Spinal cord (tissue), 10 donors: ENCODE results near the gene SH2D1B. TPM values are rescaled to one million over a fixed set of nuclear protein-coding genes. Genes with fewer than 3 reads are reported as not detected.

Experiments
- DNase-seq, 6 donors: peaks; one replicate each; pipeline versions ENCODE4 v3.0.0 to v3.0.0-alpha.2; 2013 to 2015; ENCODE audit warnings: low spot score in 6 of 6, low read depth in 4 of 6
- H3K27ac ChIP-seq: one replicate; pipeline ENCODE4 v1.5.1; 2013; ENCODE audit warnings: low read depth, low read length, control low read depth
- H3K27me3 ChIP-seq: one replicate; pipeline ENCODE4 v1.6.1; 2013; ENCODE audit warnings: low read length; ENCODE audit not compliant: control insufficient read depth, insufficient read depth
- H3K36me3 ChIP-seq: one replicate; pipeline ENCODE4 v1.6.1; 2013; ENCODE audit warnings: low read length; ENCODE audit not compliant: control insufficient read depth, insufficient read depth
- H3K4me1 ChIP-seq: one replicate; pipeline ENCODE4 v1.6.1; 2013; ENCODE audit warnings: low read length; ENCODE audit not compliant: control insufficient read depth, insufficient read depth
- H3K4me3 ChIP-seq: one replicate; pipeline ENCODE4 v1.5.1; 2013; ENCODE audit warnings: low read depth, low read length, control low read depth
- H3K9me3 ChIP-seq: one replicate; pipeline ENCODE4 v1.6.1; 2013; ENCODE audit warnings: low read length; ENCODE audit not compliant: control insufficient read depth, insufficient read depth
- WGBS: methylation state at CpG from one replicate; pipeline ENCODE4 v1.1.5; 2013; ENCODE audit warnings: missing lambda C conversion rate; ENCODE audit not compliant: insufficient coverage; 5-methylcytosine and 5-hydroxymethylcytosine counted together
- polyA plus RNA-seq, 2 donors: library from polyadenylated mRNA; unstranded; fragments of 120-200 nt; gene quantifications; one replicate each; pipeline ENCODE4 v1.2.1, GENCODE V29; 2013; ENCODE audit not compliant: insufficient read length in 2 of 2
- total RNA-seq, 2 donors: library from RNA; depleted of rRNA in 1 of 2; stranded (reverse); fragments of 120-200 nt in 1 of 2; fragments of >200 nt in 1 of 2; gene quantifications; one replicate each; pipeline versions ENCODE4 v1.2.3 to v1.2.4, GENCODE V29; 2013 to 2014
- donor health status: healthy.

SH2D1B gene
- total and polyA plus RNA-seq, 4 donors: 0.10 to 0.17 TPM; not detected in 2

GRCh38 chr1:162389971-162390370 is 22.0 kb downstream of the SH2D1B start:
- H3K27me3 ChIP-seq: no peaks in the 10 kb centered on the region
- H3K27ac ChIP-seq: no peak overlapping the region
- DNase-seq: no peak
- peaks cover 30% of the 10 kb centered on the region for H3K4me1 ChIP-seq
- H3K36me3 ChIP-seq: peaks cover 3% of the 10 kb centered on the region
- no peaks in the 10 kb centered on the region for H3K9me3 ChIP-seq
- 85% methylated on average over 6 of the region's 9 CpGs for WGBS
- no peak overlapping the region for H3K4me3 ChIP-seq

- Histone ChIP-seq H3K36me3 (peaks cover 11% of the 10 kb centered on the region), H3K27ac (no peak overlapping the region), H3K4me1 (peaks cover 31% of the 10 kb centered on the region), H3K9me3 (no peaks in the 10 kb centered on the region), H3K27me3 (no peaks in the 10 kb centered on the region), H3K4me3 (no peak overlapping the region)
- DNase-seq: peak in 2 of 6 donors; percentile 29 to 75
- 51% methylated on average over 7 of the region's 11 CpGs for WGBS
Observed at GRCh38 chr1:162389021-162389818, 22.7 kb downstream of the SH2D1B start.

GRCh38 chr1:162388615-162389014 is 23.3 kb downstream of the SH2D1B start:
- Histone ChIP-seq H3K9me3 (no peaks in the 10 kb centered on the region), H3K27me3 (no peaks in the 10 kb centered on the region), H3K4me1 (peaks cover 33% of the 10 kb centered on the region), H3K4me3 (no peak overlapping the region), H3K27ac (no peak overlapping the region), H3K36me3 (peaks cover 17% of the 10 kb centered on the region)
- no CpG with 5 or more reads among the region's 5 CpGs for WGBS
- no peak for DNase-seq

- H3K27ac ChIP-seq: no peak overlapping the region
- whole genome bisulfite sequencing: 63% methylated on average over 7 of the region's 8 CpGs
- H3K36me3 ChIP-seq: peaks cover 22% of the 10 kb centered on the region
- H3K9me3 ChIP-seq: no peaks in the 10 kb centered on the region
- H3K4me3 ChIP-seq: no peak overlapping the region
- H3K27me3 ChIP-seq: no peaks in the 10 kb centered on the region
- DNase-seq: no peak
- H3K4me1 ChIP-seq: peaks cover 33% of the 10 kb centered on the region
Observed at GRCh38 chr1:162388083-162388594, 23.8 kb downstream of the SH2D1B start.

- DNase-seq: no peak
- Histone ChIP-seq H3K9me3 (no peaks in the 10 kb centered on the region), H3K27ac (no peak overlapping the region), H3K4me1 (peaks cover 33% of the 10 kb centered on the region), H3K27me3 (no peaks in the 10 kb centered on the region), H3K36me3 (peaks cover 23% of the 10 kb centered on the region), H3K4me3 (no peak overlapping the region)
- WGBS: 73% methylated on average over 13 of the region's 20 CpGs
Observed at GRCh38 chr1:162387226-162388082, 24.5 kb downstream of the SH2D1B start.

GRCh38 chr1:162386292-162387225 is 25.4 kb downstream of the SH2D1B start:
- H3K27me3 ChIP-seq: no peaks in the 10 kb centered on the region
- DNase-seq: no peak
- H3K36me3 ChIP-seq: peaks cover 29% of the 10 kb centered on the region
- no peak overlapping the region for H3K27ac ChIP-seq
- H3K4me1 ChIP-seq: peaks cover 33% of the 10 kb centered on the region
- 96% methylated on average over 3 of the region's 8 CpGs for WGBS
- no peaks in the 10 kb centered on the region for H3K9me3 ChIP-seq
- no peak overlapping the region for H3K4me3 ChIP-seq

- Histone ChIP-seq H3K27me3 (no peaks in the 10 kb centered on the region), H3K4me3 (no peak overlapping the region), H3K4me1 (peaks cover 30% of the 10 kb centered on the region), H3K27ac (no peak overlapping the region), H3K9me3 (no peaks in the 10 kb centered on the region), H3K36me3 (peaks cover 29% of the 10 kb centered on the region)
- WGBS: 98% methylated on average over 3 of the region's 3 CpGs
- DNase-seq: no peak
Observed at GRCh38 chr1:162385702-162386101, 26.2 kb downstream of the SH2D1B start.

- DNase-seq: no peak
- Histone ChIP-seq H3K36me3 (peaks cover 29% of the 10 kb centered on the region), H3K4me1 (peaks cover 27% of the 10 kb centered on the region), H3K9me3 (no peaks in the 10 kb centered on the region), H3K27ac (no peak overlapping the region), H3K27me3 (no peaks in the 10 kb centered on the region), H3K4me3 (no peak overlapping the region)
- 100% methylated on average over 1 of the region's 3 CpGs for WGBS
Observed at GRCh38 chr1:162385280-162385623, 26.7 kb downstream of the SH2D1B start.
